Stimulated activated naive CD4-positive, alpha-beta T cell treated with Interleukin-2 at 50 U/mL for 16 hours (primary cell): ENCODE data around the gene THAP3.
"Not testable (repeated sequence)": the region's sequence is repeated elsewhere in the genome, so short reads cannot be mapped to it uniquely, and the experiment has no call there.

Source experiments
- DNase-seq: peaks from one replicate; lab custom pipeline; 2025; lab: John Stamatoyannopoulos, UW

The THAP3 gene

DNA sequence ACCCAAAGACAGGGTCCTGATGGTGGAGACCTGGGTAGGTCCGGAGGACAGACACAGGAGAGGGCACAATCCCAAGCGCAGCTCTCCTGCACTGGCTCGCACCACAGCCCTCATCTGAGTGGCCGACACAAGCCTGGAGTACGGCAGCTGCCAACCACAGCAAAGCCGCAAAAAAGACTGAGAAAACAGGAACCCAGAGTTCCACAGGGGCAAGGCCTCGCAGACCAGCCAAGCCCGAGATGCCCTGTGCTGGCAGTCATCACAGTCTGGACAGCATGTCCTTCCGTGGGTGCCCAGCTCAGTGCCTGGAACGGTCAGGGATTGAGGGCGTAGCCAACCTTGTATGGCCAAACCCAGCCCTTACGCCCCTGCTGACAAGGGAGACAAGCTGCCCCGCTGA lies 33.4 kb upstream of the THAP3 start:
- DNase-seq, result no peak

DNA sequence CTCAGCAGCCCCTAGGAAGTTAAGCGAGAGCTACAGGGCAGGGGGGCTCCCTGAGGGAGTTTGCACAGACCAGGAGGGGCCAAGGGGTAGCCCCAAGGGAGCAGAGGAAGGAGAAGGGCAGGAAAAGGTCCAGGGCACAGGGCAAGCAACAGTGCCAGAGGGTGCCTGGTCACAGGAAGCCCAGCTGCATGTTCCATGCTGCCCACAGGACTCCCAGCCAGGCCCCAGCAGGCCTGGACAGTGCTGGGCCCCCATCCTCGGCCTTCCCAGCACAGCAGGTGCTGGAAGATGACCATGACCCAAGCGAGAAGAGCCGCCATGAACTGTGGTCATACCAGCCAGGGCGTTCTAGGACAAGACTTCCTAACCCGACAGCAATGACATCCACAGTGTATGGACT lies 33.0 kb upstream of the THAP3 start:
- DNase-seq, result no peak

DNA sequence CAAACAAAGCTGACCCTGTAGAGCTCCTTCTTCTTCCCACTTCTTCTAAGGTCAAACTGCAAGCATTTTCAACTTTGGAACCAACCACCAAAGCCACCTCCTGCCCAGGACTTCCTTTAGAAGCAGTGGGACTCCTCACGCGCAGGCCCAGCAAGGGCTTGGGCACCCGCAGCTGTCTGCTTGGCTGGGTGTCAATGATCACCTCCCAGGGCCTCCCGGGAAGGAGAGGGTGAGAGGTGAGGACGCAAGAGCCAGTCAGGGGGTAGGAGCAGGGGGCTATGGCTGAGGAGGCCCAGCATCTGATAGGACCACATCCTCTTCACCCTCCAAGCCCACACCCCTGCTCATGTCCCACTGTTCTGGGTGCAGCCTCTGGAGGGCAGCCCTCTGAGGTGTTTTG lies 32.2 kb upstream of the THAP3 start:
- DNase-seq, result no peak

DNA sequence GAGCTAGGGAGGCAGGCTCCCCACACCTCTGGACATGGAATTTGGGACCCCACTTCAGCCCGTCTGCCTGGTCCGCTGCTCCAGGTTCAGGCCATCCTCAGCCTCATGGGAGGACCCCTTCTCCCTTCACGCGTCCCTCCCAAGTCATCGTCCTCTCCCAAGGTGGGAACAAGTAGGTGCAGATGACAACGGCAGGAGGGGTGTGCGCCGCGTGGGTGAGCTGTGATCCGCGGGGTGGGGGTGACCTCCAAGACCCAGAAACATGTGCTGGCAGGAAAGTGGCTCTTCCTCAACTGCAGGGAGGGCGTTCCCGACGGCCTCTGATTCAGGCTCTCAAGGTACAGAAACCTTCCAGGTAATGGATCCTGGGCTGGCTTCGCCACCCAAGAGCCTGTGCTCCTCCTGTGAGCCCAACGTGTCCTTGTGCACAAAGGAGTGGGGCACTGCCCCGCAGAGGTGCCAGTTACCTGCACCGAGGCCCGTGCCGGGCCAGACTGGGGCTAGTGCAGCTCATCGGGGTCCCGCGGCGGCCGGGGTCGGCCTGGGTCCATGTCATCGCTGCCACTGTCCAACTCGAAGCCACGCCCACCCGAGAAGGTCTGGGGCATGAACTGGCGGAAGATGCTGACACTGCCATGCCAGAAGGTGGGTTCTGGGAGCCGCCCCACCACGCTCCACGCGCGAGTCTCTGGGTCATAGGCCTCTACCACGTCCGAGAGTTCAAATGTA lies 31.6 kb upstream of the THAP3 start:
- no peak for DNase-seq

DNA sequence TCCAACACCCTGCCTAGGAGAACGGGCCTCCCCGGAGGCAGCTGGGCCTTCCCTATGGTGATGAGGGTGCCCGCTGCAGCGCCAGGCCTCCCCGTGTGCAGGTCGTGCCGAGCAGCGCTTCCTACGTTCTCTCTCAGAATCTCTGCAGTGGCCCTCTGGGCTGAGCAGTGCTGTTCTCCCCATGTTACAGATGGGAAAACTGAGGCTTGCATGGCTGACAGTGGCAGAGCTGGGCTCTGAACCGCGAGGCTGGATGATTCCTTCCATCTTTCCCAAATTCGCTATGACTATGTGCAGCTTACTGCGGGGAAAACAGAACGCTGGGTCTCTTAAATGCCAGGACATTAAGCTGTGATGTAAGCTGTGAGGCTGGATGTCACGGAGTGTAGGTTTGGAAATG lies 30.9 kb upstream of the THAP3 start:
- no peak for DNase-seq

DNA sequence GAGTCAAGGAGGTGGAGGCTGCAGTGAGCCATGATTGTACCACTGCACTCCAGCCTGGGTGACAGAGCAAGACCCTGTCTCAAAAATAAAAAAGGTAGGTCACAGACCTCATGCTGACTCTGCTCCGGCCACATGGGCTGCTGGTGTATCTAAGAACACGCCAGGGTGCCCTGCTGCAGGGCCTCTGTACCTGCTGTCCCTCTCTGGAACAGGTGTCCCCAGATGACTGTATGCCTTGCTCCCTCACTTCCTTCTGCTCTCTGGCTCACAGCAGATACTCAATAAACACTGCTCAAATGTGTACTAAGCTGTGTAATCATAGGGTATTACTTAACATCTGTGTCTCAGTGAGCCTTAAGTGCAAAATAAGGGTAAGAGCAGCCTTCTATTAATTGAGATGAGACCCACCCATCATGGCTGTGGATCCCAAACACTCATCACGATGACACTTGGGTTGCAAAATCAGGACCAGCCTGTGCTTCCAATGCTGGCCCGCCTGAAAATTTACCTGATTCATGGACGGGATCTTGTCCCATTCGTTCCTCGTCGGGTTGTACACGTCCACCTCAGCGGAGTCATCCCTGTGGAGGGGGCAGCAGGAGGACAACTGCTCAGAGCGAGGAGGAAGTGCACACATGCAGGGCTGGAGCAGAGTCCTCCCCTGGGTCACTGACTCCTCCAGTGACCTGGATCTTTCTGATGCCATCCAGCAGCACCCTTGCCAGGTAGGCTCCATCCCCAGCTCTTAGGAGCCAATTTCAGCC lies 29.5 kb upstream of the THAP3 start:
- DNase-seq, result no peak

DNA sequence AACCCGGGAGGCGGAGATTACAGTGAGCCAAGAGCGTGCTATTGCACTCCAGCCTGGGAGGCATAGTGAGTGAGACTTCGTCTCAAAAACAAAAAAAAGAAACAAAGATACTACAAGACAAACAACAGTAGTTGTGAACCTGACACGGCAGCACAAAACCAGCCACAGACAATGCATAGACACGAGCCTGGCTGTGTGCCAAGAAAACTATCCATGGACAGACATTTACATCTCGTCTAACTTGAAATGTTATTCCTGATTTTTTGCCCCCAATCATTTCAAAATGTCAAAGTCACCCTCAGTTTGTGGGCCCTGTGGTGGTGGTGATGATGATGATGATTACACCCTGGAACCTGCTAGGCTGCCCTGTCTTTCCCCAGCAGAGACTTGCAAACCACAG lies 28.3 kb upstream of the THAP3 start:
- no peak for DNase-seq

DNA sequence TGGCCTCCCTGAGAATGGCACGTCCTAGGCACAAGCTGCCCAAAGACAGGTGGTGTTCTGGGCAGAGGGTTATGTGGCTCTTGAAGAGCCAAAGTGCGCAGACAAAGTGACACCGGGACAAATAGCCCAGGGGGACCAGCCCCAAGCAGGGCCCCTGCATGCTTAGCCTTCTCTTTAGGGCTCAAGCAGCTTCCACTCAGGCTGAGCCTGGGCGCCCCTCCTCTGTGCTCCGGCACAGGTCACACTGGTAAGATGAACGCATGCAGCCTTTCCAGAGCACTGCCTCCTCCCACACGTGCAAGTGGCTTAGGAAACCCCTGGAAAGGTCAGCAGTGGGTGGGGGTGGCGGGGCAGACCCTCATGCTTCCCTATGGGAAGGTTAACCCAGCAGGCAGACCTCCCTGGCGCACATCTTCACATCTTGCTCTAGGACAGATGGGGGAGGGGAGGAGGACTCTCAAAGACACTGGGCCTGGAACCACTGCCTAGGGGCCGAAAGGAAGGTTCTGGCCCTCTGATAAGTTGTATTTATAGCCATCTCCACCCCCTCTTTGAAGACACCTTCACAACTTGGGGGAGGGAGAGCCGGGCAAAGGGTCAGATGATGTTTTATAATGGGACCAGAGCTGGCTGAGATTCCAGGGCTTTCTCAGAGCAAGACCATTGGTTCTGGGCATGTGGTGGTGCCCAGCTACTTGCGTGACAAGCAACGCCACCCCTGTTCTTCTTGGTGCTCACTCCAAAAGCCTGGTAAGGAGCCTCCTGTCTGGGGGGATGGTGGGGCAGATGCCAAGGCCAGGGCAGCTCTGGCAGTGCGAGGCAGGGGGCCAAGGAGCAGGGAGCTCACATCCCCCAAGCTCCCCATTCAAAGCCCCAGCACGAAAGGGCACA lies 27.5 kb upstream of the THAP3 start:
- DNase-seq, result no peak

DNA sequence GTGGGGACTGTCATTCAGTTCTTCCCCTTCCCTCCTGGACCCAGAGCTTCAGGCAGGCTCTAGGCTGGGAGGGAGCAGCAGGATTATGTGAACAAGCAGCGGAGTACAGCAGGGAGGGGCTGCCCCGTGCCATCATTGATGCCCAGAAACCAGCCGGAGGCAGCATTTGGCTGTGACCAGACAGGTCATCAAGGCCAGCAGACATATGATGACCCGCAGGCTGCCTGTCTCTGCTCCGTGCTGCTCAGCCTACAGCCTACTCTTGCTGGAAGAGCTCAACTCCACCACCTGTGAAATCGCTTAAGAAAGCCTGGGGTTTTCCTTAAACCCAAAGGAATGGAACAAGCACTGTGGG lies 26.9 kb upstream of the THAP3 start:
- no peak for DNase-seq

DNA sequence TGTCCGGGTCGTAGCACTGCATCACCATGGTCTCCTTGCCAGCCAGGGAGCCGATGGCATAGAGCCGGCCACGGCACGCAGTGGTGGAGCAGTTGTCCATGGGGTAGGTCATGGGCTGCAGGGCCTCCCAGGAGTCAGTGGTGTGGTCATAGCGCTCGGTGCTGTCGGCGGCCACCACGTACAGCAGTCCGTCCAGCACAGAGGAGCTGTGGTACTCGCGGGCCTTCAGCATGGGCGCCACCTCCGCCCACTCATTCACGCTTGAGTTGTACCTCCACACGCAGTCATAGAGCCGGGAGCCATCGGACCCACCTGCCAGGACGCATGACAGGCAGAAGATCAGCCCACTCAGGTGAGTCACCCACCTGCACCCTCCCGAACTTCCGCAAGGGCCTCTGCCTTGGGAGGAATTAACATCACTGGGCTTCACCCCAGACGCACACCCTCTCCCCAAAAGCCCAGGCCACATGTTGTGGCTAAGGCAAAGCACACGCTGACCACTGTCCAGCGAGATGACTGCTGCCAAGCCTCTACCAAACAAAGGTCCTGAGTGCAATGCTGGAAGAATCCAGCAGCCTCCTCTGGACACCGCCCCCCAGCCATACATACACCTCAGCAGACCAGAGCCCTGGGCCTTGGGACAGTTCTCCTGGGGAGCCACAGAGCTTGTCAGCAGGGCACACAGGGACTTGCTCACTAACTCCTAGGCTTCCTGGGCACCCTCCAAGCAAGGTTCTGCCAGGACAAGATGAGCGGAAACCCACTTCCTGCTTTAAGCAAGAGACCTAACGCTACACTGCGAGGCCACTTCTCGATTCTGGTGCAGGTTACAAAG lies 25.3 kb upstream of the THAP3 start:
- DNase-seq, result peak; percentile 61

DNA sequence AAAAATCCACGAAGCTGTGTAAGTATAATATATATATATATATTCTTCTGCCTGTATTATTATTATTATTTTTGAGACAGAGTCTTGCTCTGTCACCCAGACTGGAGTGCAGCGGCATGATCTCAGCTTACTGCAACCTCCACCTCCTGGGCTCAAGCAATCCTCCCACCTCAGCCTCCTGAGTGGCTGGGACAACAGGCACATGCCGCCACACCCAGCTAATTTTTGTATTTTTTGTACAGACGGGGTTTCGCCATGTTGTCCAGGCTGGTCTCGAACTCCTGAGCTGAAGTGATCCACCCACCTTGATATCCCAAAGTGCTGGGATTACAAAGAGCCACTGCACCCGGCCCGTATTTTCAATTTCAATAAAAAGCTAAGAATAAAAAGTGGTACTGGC lies 24.7 kb upstream of the THAP3 start:
- not testable (repeated sequence) for DNase-seq

DNA sequence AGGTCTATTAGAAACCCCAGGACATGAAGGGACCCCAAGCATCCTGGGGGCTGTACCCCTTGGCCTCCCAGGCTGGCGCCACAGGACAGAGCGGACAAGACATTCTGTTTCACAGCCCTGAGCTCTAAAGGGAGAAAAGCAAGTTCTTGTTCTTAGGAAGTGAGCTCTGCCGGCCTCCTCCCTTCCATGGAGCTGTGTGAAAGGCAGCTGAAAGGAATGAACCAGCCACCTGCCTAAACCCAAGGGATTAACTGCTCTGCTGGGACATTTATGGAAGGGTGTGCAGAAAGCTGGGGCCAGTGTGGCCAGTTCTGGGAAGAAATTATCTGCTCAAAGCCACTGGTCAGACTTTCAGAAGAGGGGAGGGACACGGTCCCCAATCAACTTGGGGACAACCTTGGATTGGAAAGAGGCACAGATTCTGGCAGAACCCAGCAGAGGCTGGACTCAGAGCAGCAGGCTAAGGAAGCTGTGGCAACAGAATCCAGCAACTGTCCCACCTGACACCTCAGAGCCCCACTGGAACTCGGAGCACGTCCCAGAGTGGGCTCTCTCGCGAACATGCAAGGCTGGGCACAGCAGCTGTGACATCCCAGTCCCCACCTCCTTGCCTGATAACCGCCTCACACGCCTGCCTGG lies 24.1 kb upstream of the THAP3 start:
- no peak for DNase-seq

DNA sequence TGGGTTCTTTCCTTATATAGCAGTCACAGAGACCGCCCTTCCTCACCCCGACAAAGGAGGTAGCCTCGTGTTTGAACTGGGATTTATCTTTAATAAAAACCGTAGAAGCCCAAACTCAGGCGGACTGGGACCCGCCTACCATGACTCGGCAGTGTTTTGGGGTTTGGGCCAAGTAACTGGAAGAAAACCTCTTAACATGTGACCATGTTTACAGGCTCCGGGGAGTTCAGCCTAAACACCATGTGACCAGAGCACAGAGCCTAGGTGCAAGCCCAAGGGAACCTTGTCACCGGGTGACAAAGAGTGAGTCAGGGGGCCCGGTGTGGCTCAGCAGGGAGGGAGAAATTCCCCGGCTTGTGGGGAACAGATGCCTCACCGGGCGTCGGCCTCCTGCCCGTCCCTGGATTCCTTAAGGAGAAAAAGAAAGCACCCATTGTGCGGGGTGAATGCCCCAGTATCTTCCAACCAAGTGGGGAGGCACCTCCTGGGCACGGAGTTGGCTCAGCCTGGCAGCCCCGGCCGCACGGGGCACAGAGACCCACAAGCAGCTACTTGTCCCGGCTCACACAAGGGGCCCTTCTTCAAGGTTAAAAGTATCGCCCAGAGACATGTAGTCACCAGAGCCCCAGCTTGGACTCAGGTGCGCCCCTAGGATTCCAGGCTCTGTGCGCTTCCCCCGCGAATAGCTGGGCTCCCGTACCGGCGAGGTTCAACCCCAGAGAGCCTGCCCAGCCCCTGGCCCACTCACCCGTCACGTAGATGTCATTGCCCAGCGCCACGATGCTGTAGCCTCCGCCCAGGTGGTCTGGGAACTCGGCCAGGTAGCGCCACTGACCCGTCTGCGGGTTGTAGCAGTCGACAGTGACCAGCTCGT lies 23.4 kb upstream of the THAP3 start:
- peak; percentile 85 for DNase-seq

DNA sequence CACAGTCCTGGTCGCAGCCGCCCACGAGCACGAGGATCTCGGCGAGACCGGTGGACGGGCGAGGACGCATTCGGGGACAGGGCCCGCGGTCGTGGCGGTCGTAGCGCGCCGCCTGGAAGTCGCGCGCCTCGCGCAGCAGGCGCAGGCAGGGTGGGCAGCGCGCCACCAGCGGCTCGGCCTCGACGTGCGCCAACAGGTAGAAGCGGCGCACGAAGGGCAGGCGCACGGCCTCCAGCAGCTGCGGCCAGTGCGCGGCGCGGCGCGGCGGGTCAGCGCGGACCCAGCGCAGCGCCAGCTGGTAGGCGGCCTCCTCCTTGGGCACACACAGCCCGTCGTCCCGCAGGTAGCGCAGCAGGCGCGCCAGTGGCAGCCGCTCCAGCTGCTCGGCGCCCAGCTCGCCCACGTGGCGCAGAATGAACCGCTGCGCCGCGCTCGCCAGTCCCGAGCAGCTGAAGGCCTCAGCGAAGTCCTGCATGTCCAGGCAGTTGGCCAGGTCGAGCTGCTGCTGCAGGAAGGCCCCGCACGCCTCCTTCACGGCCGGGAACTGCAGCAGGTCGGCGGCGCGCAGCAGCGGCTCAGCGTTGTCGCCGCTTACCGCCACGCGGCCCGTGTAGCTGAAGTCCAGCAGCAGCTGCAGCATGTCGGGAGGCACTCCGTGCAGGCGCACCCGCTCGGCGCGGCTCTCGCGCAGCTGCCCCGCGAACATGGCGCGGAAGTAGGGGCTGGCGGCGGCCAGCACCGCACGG lies 22.6 kb upstream of the THAP3 start:
- peak; percentile 32 for DNase-seq

DNA sequence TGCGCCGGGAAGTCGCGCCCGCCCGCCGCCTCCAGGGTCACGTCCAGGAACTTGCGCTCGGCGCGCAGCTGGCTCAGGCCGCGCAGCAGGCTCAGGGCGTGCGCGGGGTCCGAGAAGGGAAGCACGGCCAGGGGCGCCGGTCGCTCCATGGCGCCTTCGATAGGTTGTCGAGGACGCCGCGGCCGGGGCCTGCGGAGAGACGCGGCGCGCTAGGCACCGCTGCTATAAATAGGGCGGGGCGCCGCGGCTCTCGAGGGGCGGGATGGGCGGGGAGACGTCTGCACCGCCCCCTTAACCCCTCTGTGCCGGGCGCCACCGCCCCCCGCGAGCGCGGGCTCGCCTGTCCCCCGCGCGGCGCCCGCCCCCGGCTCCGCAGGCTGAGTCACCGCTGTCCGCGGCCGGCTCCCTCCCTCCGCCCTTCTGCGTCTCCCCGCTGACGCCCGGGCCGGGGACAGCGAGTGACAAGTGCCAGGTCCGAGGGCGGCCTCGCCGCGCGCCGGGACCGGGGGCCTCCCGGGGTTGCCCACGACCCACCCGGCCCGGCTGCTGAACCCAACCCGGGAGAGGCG lies 21.9 kb upstream of the THAP3 start, which contains the start of gene KLHL21:
Gene KLHL21, minus strand, starts transcription at position 201 of the 569 bp plus-strand sequence. Its CDS starts 52 bp downstream, at position 149.
- peak; percentile 89 for DNase-seq

DNA sequence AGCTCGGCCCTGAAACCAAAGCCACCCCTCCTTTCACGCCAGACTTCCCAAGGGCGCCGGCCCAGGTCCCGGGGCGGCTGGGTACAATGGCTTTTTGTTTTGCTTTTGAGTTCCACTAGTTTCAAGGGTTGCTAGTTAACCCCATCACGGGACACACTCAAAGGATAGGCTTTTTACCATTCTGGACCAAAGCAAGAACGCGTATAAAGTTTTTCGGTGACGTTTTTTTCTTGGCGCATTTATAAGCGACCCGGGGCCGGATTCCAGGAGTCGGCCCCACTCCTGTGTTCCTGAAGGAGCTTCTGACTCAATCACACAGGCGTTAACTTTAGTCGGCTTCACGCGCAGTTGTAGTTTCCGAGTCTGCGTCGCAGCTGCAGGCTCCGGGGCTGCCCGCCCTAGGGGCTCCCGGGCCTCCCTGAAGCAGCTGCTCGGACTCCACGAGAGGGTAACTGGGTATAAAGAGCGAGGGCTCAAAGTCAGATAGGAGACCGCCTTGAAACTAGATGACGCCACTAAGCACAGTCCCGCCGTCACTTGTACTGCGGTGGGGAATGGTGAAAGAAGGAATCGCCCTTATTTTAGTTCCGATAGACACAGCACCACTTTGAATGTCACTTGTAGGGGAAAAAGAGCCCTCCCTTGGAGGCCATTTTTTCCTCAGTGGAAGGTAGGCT lies 21.3 kb upstream of the THAP3 start:
- DNase-seq, result peak; percentile 51

DNA sequence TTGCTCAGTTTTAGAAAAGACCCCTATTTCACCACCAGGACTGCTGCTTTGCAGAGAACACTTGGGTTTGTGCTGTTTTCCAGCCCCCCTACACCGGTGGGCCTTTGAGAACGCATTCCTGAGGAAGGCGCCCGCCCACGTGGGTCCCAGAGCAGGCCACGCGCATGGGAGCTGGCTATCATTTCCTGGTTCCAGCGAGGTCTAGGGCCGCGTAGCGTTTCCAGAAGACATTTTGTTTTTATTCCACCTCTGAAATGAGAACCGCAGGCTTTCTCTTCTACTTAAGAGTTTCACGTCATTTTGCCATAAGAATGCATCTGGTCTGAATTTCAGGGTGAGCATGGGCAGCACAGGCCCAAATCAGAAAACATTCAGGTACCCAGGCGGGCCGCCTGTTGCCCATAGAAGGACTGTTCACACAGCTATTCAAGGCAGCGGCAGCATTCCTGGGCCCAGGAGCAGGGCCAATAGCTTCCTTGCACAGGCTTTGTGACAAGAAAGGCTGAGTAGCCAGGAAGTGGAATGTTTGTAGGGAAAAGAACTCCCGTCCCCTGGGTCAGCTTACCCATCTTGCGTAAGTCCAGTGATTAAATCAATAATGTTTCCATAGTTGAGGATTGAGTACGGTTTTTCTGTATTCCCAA lies 20.6 kb upstream of the THAP3 start:
- no peak for DNase-seq
